ENCODE data around the gene MOB3A. TPM values are rescaled to one million over a fixed set of nuclear protein-coding genes. Genes with fewer than 3 reads are reported as not detected.

The MOB3A gene
- total and polyA plus RNA-seq, 2 donors (not counting 1 experiment from before 2014, with no cell fraction given) = 17.2 to 34.8 TPM

DNA sequence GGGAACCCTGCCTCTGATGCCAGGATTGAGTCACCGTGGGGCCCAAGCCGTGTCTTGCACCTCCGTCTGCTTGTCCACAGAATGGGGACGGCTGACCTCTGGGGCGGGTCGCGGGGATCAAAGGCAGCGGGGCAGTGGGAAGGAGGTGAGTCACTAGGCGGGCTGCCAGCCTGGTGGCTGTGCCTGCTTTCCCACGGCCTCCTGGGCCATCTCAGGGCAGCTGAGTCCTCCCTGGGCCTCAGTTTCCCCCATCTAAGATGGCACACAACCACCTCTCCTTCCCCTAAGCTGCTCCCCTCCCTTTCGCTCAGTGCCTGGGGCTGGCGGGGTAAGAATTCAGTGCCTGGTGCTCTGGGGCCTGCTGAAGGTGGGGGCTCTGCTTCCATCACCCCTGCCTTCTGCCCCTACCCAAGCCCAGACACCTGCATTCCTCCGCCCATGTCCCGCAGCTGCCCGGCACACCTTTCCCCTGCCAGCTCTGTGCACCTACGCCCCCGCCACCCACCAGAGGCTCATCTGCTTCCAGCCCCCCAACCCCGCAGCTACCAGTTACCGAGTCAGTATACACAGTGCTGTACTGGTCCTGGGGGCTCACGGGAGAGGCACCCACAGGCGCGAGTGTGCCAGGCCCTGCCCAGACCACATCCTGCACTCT, 48.5 kb downstream of the MOB3A start:
- Histone ChIP-seq H3K4me3 (replicated peaks in 1 of 4; ENCODE audit: control extremely low read depth in 1 of 4, insufficient read depth in 1 of 4, low read depth in 3 of 4, low read length in 4 of 4) (peak overlapping the region in 1 of 4 experiments; percentile 90), H2AFZ (ENCODE audit: low read length) (no peak overlapping the region), H4K20me1 (ENCODE audit: control insufficient read depth, extremely low read depth, insufficient read depth, low read length) (no peaks in the 10 kb centered on the region), H3K27me3 (ENCODE audit: control insufficient read depth, insufficient read depth, low read length) (no peaks in the 10 kb centered on the region), H3K4me2 (ENCODE audit: extremely low read depth, insufficient read depth, low read length) (no peak overlapping the region), H3K9ac (ENCODE audit: insufficient read depth, low read length) (no peak overlapping the region), H3K27ac (ENCODE audit: insufficient read depth, low read length) (no peak overlapping the region), H3K9me3 (ENCODE audit: control insufficient read depth, insufficient read depth, low read depth, low read length) (no peaks in the 10 kb centered on the region), H3K4me1 (ENCODE audit: control insufficient read depth, extremely low read depth, insufficient read depth, low read length) (peaks cover 23% of the 10 kb centered on the region), H3K36me3 (ENCODE audit: control insufficient read depth, insufficient read depth, low read length) (peaks cover 35% of the 10 kb centered on the region), H3K79me2 (ENCODE audit: control insufficient read depth, insufficient read depth, low read length) (peaks cover 34% of the 10 kb centered on the region)
- TF ChIP-seq CTCF (conservative IDR thresholded peaks at IDR 0.05 in 1 of 2, IDR thresholded peaks at IDR 0.05 in 1 of 2; ENCODE audit: low read depth in 1 of 2, low read length in 2 of 2) = no peak
- TF ChIP-seq EZH2 (IDR thresholded peaks at IDR 0.05; ENCODE audit: low read length, missing control alignments) = no peak
- peak in 1 of 2 donors; percentile 53 for DNase-seq (ENCODE audit: low read depth in 2 of 2)

DNA sequence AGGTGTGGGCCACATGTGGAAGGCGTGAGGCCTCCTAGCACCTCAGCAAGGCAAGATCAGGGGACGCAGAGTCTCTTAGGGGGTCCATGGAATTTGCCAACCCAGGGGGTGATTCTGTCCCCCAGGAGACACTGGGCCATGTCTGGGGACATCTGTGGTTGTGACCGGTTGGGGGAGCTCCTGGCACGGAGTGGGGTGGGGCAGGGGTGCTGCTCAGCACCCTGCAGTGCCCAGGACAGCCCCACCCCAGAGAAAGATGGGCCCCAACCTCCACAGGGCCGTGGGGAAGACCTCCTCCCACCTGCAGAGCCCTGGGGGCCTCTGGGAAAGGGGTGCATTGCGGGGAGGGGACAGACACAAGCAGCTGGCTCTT, 49.1 kb downstream of the MOB3A start:
- Histone ChIP-seq H3K27me3 (ENCODE audit: control insufficient read depth, insufficient read depth, low read length) (no peaks in the 10 kb centered on the region), H3K36me3 (ENCODE audit: control insufficient read depth, insufficient read depth, low read length) (peaks cover 39% of the 10 kb centered on the region), H3K79me2 (ENCODE audit: control insufficient read depth, insufficient read depth, low read length) (peaks cover 34% of the 10 kb centered on the region), H3K9ac (ENCODE audit: insufficient read depth, low read length) (no peak overlapping the region), H3K4me3 (replicated peaks in 1 of 4; ENCODE audit: control extremely low read depth in 1 of 4, insufficient read depth in 1 of 4, low read depth in 3 of 4, low read length in 4 of 4) (no peak overlapping the region), H3K9me3 (ENCODE audit: control insufficient read depth, insufficient read depth, low read depth, low read length) (no peaks in the 10 kb centered on the region), H4K20me1 (ENCODE audit: control insufficient read depth, extremely low read depth, insufficient read depth, low read length) (no peaks in the 10 kb centered on the region), H2AFZ (ENCODE audit: low read length) (no peak overlapping the region), H3K27ac (ENCODE audit: insufficient read depth, low read length) (no peak overlapping the region), H3K4me1 (ENCODE audit: control insufficient read depth, extremely low read depth, insufficient read depth, low read length) (peaks cover 27% of the 10 kb centered on the region), H3K4me2 (ENCODE audit: extremely low read depth, insufficient read depth, low read length) (no peak overlapping the region)
- TF ChIP-seq CTCF (conservative IDR thresholded peaks at IDR 0.05 in 1 of 2, IDR thresholded peaks at IDR 0.05 in 1 of 2; ENCODE audit: low read depth in 1 of 2, low read length in 2 of 2) (no peak), EZH2 (IDR thresholded peaks at IDR 0.05; ENCODE audit: low read length, missing control alignments) (no peak)
- DNase-seq (ENCODE audit: low read depth in 2 of 2) = no peak

DNA sequence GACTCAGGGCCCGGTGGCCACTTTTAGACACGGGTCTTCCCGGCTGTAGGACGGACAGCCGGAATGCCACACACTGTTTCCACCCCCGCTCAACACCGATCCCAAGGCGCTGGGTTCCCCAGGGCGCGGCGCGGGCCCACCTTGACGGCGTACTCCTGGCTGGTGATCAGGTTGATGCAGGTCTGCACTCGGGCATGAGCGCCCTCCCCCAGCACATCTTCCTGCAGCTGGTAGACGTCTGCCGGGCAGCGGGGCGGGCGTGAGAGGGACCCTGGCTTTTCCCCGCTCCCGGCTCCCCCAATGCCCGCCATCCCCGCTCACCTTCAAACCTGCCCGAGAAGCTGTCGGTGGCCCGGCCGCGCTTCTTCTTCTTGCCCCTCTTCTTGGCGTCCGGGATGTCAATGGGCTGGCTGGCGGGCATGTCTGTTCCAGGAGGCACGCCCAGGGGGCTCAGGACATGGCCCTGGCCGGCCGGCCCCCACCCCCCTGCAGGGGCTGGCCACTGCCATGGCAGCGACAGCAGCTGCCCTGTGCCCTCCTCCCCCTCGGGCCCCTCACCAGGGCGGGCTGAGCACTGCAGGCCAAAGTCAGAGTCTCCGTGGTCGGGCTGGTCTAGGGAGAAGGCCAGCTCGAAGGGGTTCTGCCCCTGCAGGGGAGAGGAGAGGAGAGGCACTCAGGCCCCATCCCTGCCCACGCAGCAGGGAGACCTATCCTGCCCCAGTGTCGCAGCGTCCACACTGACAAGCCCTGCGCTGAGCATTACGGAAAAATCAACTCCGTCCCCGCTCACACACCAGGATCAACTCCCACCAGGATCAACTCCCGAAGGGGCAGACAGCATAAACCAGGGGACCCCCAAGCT, 49.8 kb downstream of the MOB3A start:
- peaks cover 39% of the 10 kb centered on the region for H3K36me3 ChIP-seq (ENCODE audit: control insufficient read depth, insufficient read depth, low read length)
- no peak overlapping the region for H3K4me2 ChIP-seq (ENCODE audit: extremely low read depth, insufficient read depth, low read length)
- no peak for DNase-seq (ENCODE audit: low read depth in 2 of 2)
- H3K27ac ChIP-seq (ENCODE audit: insufficient read depth, low read length) = no peak overlapping the region
- H4K20me1 ChIP-seq (ENCODE audit: control insufficient read depth, extremely low read depth, insufficient read depth, low read length) = no peaks in the 10 kb centered on the region
- H3K9ac ChIP-seq (ENCODE audit: insufficient read depth, low read length) = no peak overlapping the region
- peaks cover 34% of the 10 kb centered on the region for H3K79me2 ChIP-seq (ENCODE audit: control insufficient read depth, insufficient read depth, low read length)
- H3K4me1 ChIP-seq (ENCODE audit: control insufficient read depth, extremely low read depth, insufficient read depth, low read length) = peaks cover 29% of the 10 kb centered on the region
- H3K9me3 ChIP-seq (ENCODE audit: control insufficient read depth, insufficient read depth, low read depth, low read length) = no peaks in the 10 kb centered on the region
- H3K4me3 ChIP-seq (replicated peaks in 1 of 4; ENCODE audit: control extremely low read depth in 1 of 4, insufficient read depth in 1 of 4, low read depth in 3 of 4, low read length in 4 of 4) = no peak overlapping the region
- no peak for TF ChIP-seq CTCF (conservative IDR thresholded peaks at IDR 0.05 in 1 of 2, IDR thresholded peaks at IDR 0.05 in 1 of 2; ENCODE audit: low read depth in 1 of 2, low read length in 2 of 2)
- TF ChIP-seq EZH2 (IDR thresholded peaks at IDR 0.05; ENCODE audit: low read length, missing control alignments) = no peak
- no peaks in the 10 kb centered on the region for H3K27me3 ChIP-seq (ENCODE audit: control insufficient read depth, insufficient read depth, low read length)
- H2AFZ ChIP-seq (ENCODE audit: low read length) = no peak overlapping the region
